ENCODE measurements around the gene SLC23A3.

GRCh38 chr2:219122202-219122980 is 47.4 kb downstream of the SLC23A3 start:
- TF ChIP-seq, protein P1, sequence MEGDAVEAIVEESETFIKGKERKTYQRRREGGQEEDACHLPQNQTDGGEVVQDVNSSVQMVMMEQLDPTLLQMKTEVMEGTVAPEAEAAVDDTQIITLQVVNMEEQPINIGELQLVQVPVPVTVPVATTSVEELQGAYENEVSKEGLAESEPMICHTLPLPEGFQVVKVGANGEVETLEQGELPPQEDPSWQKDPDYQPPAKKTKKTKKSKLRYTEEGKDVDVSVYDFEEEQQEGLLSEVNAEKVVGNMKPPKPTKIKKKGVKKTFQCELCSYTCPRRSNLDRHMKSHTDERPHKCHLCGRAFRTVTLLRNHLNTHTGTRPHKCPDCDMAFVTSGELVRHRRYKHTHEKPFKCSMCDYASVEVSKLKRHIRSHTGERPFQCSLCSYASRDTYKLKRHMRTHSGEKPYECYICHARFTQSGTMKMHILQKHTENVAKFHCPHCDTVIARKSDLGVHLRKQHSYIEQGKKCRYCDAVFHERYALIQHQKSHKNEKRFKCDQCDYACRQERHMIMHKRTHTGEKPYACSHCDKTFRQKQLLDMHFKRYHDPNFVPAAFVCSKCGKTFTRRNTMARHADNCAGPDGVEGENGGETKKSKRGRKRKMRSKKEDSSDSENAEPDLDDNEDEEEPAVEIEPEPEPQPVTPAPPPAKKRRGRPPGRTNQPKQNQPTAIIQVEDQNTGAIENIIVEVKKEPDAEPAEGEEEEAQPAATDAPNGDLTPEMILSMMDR (IDR thresholded peaks at IDR 0.05), result no peak
- TF ChIP-seq POLR2A (IDR thresholded peaks at IDR 0.05), result no peak
